Cardiac muscle cell (in vitro differentiated cells and primary cell): ENCODE data around the gene RAD51D. TPM values are rescaled to one million over a fixed set of nuclear protein-coding genes. Genes with fewer than 3 reads are reported as not detected.

Experiments used
- DNase-seq, 2 donors: peaks; one replicate each; pipeline versions ENCODE4 v3.0.0 to v3.0.0-alpha.2; 2010 to 2017; ENCODE audit warnings: low read depth in 1 of 2, low spot score in 1 of 2
- H3K27ac ChIP-seq: fragments of 200-600 bp; sonication (generic); 2 replicates; pipeline ENCODE4 v1.5.1; 2016
- H3K27me3 ChIP-seq: fragments of 200-600 bp; sonication (generic); 2 replicates; pipeline ENCODE4 v1.6.0; 2016; ENCODE audit warnings: control low read depth
- H3K36me3 ChIP-seq: fragments of 200-600 bp; sonication (generic); 2 replicates; pipeline ENCODE4 v1.5.1; 2016; ENCODE audit warnings: control low read depth
- H3K4me1 ChIP-seq: fragments of 200-600 bp; sonication (generic); 2 replicates; pipeline ENCODE4 v1.8.1; 2017; ENCODE audit warnings: low read depth, mild to moderate bottlenecking, mixed run types
- H3K4me3 ChIP-seq: fragments of 200-600 bp; sonication (generic); 2 replicates; pipeline ENCODE4 v1.5.1; 2016; ENCODE audit warnings: mild to moderate bottlenecking
- H3K9me3 ChIP-seq: fragments of 200-600 bp; sonication (generic); 2 replicates; pipeline ENCODE4 v1.5.1; 2017; ENCODE audit warnings: low read depth, mild to moderate bottlenecking, control low read depth
- polyA plus RNA-seq: library from polyadenylated mRNA; unstranded; fragments of >200 nt; fragmentation: Nextera tagmentation; extraction: Ambion mirVana; gene quantifications from 2 replicates; pipeline ENCODE4 v1.2.1, GENCODE V29; 2016
- total RNA-seq: library from RNA; depleted of rRNA; stranded (reverse); fragments of >200 nt; gene quantifications from 2 replicates; pipeline ENCODE4 v1.2.3, GENCODE V29; 2016
- TF ChIP-seq, protein P1 (sequence below): IDR thresholded peaks from 2 replicates; pipeline ENCODE4 v1.5.1; 2012; ENCODE audit warnings: low read depth, mild to moderate bottlenecking, low read length

The RAD51D gene
- total and polyA plus RNA-seq, 2 experiments from 2014 or later = 5.8 to 14.0 TPM

DNA sequence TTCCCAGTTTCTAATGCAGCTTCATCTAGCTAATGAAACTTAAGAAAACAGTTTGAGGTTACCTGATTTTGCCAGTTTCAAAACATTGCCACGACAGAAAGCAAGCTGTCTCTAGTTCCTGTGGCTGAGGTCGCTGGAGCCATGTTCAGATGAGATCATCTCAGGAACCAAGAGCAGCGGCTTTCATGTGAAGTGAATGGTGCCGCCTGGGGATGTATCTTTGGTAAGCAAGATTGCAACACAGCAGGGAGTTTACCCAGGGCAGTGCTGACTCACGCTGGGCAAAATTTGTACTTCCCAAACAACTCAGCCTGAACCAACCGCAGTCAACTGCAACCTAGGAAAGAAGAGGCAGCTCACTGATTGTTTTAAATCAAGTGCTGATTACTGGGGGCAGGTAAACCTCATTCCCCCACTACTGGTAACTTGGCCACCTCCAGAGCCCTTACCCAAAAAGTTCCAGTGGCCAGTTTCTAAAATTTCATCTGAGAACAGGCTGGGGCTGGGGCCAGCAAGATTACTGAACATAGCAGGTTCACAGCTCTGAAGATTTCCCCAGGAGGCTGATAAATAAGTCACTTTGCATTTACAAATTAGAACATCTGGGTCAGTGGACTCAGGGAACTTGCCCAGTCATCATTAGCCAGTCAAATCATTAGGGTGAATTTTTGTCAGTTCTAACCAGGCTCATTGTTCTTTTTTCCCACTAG lies 56.0 kb downstream of the RAD51D start, which contains the start of gene RFFL:
TSS of gene RFFL (minus strand) at position 194 of the 710 bp plus-strand sequence. CDS start 37,154 bp downstream, outside the sequence.
- TF ChIP-seq, protein P1, sequence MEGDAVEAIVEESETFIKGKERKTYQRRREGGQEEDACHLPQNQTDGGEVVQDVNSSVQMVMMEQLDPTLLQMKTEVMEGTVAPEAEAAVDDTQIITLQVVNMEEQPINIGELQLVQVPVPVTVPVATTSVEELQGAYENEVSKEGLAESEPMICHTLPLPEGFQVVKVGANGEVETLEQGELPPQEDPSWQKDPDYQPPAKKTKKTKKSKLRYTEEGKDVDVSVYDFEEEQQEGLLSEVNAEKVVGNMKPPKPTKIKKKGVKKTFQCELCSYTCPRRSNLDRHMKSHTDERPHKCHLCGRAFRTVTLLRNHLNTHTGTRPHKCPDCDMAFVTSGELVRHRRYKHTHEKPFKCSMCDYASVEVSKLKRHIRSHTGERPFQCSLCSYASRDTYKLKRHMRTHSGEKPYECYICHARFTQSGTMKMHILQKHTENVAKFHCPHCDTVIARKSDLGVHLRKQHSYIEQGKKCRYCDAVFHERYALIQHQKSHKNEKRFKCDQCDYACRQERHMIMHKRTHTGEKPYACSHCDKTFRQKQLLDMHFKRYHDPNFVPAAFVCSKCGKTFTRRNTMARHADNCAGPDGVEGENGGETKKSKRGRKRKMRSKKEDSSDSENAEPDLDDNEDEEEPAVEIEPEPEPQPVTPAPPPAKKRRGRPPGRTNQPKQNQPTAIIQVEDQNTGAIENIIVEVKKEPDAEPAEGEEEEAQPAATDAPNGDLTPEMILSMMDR = peak; percentile 26
- H3K27me3 ChIP-seq = no peaks in the 10 kb centered on the region
- no peaks in the 10 kb centered on the region for H3K9me3 ChIP-seq
- peaks cover 6% of the 10 kb centered on the region for H3K4me1 ChIP-seq
- H3K27ac ChIP-seq = peak within 1 kb of the TSS; percentile 37
- H3K36me3 ChIP-seq = no peaks in the 10 kb centered on the region
- H3K4me3 ChIP-seq = no peak within 1 kb of the TSS
- DNase-seq = peak; percentile 75 to 98

DNA sequence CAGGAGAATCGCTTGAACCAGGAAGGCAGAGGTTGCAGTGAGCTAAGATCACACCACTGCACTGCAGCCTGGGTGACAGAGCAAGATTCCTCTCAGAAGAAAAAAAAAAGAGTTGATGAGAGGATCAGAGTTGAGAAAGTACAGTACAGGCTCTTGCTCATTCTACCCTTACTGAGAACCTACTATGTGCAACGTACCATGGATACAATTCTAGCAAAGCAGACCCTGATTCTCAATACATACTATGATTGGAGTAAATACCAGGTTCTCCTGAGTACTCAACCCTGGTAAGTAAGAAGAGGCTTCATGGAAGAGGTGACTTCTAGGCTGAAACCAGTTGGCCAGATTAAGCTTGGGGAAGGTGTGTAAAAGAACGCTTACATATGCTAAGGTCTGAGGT lies 57.4 kb downstream of the RAD51D start:
- no peak for DNase-seq
- Histone ChIP-seq H3K27ac (no peak overlapping the region), H3K9me3 (no peaks in the 10 kb centered on the region), H3K27me3 (no peaks in the 10 kb centered on the region), H3K4me1 (peaks cover 6% of the 10 kb centered on the region), H3K4me3 (no peak overlapping the region), H3K36me3 (no peaks in the 10 kb centered on the region)
- TF ChIP-seq, protein P1 = no peak

DNA sequence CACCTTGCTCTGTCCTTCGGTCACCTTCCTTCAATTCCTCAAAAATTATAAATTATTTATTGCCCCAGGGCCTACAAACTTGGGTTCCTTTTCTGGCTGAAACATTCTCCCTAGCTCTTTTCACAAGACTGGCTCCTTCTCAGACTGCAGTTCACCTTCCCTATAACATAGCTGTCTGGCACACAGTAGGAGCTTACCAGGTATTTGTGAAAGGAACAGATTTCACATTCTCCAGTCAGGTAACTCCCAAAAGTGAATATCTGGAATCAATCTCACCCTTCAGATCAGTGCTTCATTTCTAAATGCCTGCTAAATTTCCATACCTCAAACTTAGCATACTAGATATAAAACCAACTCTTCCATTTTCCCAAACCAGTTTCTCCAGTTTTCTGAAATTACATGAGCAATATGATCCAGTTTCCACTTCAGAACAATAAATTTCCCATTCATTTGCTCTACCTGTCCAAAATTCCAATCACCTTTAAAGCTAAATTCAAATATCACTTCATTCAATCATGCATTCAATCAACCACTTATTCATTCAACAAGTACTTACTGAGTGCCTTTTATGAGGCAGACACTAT lies 62.2 kb downstream of the RAD51D start:
- no peaks in the 10 kb centered on the region for H3K4me1 ChIP-seq
- no peak overlapping the region for H3K27ac ChIP-seq
- no peaks in the 10 kb centered on the region for H3K36me3 ChIP-seq
- no peaks in the 10 kb centered on the region for H3K27me3 ChIP-seq
- H3K4me3 ChIP-seq = no peak overlapping the region
- TF ChIP-seq, protein P1 = no peak
- no peak for DNase-seq
- no peaks in the 10 kb centered on the region for H3K9me3 ChIP-seq

DNA sequence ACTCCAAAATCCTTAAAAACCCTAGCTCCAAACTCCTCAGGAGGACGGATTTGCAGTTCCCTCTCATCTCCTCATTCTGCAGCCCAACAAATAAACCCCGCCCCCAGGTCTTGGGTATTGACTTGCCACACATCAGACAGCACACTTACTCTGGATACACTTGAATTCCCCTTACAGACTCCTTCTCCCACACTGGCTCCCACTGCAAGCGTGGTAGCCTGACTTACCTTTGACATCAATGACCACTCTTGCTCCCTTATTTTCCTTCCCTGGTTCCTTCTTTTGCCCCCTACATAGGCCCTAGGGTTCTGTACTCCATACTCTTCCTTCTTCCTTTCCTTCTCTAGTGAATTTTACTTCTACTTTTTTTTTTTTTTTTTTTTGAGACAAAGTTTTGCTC lies 63.6 kb downstream of the RAD51D start:
- Histone ChIP-seq H3K27ac (no peak overlapping the region), H3K4me1 (no peaks in the 10 kb centered on the region), H3K9me3 (no peaks in the 10 kb centered on the region), H3K27me3 (no peaks in the 10 kb centered on the region), H3K36me3 (no peaks in the 10 kb centered on the region), H3K4me3 (no peak overlapping the region)
- DNase-seq = no peak
- TF ChIP-seq, protein P1 = no peak

DNA sequence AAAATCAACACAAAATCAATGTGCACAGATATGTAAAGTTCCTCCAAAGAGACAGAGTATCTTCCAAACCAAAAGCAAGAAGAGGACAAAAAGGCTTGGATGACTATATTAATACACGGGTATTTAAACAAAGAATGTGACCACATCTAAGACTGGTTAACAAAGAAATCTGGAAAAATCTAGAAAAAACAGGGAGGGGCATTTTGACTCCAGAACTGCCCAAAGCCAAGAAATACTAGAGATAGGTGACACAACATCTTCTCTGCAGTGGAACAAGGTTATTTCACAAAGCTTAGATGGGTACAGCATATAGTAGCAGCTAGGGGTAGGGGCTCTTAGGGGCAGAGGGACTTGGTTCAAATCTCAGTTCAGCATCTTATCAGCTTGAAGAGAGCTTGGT lies 66.5 kb downstream of the RAD51D start:
- no peak overlapping the region for H3K27ac ChIP-seq
- no peaks in the 10 kb centered on the region for H3K27me3 ChIP-seq
- no peaks in the 10 kb centered on the region for H3K4me1 ChIP-seq
- no peaks in the 10 kb centered on the region for H3K9me3 ChIP-seq
- H3K4me3 ChIP-seq = no peak overlapping the region
- DNase-seq = no peak
- TF ChIP-seq, protein P1 = no peak
- no peaks in the 10 kb centered on the region for H3K36me3 ChIP-seq
